Lower leg skin (tissue), 3 donors: ENCODE results near the gene WDR18.

Experiments used
- POLR2A ChIP-seq, 2 donors: fragments of 450-650 bp; IDR thresholded peaks; one replicate each; pipeline ENCODE4 v1.6.1; 2016 to 2017; ENCODE audit warnings: antibody characterized with exemption in 2 of 2, mild to moderate bottlenecking in 1 of 2, moderate library complexity in 1 of 2
- TF ChIP-seq, protein P1 (sequence below), 3 donors: fragments of 450-650 bp; IDR thresholded peaks; one replicate each; pipeline ENCODE4 v1.5.1; 2016; ENCODE audit warnings: antibody characterized with exemption in 3 of 3, mild to moderate bottlenecking in 3 of 3, moderate library complexity in 2 of 3

DNA sequence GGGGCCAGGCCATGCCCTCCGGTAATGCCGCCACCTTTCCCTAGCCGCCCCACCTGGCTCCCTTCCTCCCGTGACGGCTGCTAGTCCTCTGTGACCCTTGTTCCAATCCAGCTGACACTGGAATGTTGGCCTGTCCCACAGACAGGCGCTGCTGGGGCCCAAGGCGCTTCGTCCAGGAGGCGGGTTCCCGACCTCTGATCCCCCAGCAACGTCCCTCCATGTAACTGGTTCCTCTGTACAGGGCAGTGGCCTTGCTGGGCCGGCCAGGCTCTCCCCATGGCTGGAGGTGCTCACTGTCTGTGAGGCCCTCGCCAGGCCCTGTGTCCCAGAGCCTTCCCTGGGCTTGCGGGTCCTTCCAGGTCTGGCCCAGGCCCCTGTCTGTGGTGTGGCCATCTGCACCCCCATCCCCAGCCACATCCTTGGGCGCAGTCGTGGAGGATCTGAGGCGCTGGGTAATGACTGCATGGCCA, 9.3 kb downstream of the WDR18 start:
- TF ChIP-seq, protein P1, sequence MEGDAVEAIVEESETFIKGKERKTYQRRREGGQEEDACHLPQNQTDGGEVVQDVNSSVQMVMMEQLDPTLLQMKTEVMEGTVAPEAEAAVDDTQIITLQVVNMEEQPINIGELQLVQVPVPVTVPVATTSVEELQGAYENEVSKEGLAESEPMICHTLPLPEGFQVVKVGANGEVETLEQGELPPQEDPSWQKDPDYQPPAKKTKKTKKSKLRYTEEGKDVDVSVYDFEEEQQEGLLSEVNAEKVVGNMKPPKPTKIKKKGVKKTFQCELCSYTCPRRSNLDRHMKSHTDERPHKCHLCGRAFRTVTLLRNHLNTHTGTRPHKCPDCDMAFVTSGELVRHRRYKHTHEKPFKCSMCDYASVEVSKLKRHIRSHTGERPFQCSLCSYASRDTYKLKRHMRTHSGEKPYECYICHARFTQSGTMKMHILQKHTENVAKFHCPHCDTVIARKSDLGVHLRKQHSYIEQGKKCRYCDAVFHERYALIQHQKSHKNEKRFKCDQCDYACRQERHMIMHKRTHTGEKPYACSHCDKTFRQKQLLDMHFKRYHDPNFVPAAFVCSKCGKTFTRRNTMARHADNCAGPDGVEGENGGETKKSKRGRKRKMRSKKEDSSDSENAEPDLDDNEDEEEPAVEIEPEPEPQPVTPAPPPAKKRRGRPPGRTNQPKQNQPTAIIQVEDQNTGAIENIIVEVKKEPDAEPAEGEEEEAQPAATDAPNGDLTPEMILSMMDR (IDR thresholded peaks at IDR 0.05): no peak
- TF ChIP-seq POLR2A (IDR thresholded peaks at IDR 0.05): no peak
